Adipocyte (in vitro differentiated cells): Measurements from ENCODE around the gene WNT7A.

Source experiments
- DNase-seq: peaks from one replicate; pipeline ENCODE4 v3.0.0-alpha.2; 2015; ENCODE audit warnings: low read depth
- H3K27me3 ChIP-seq: replicated peaks from 2 replicates; pipeline ENCODE4 v1.7.0; 2013; ENCODE audit warnings: mild to moderate bottlenecking, low read length, moderate library complexity; ENCODE audit not compliant: control insufficient read depth, insufficient read depth
- H3K36me3 ChIP-seq: 2 replicates; pipeline ENCODE4 v1.7.0; 2013; ENCODE audit warnings: low read length, mild to moderate bottlenecking, moderate library complexity; ENCODE audit not compliant: control insufficient read depth, insufficient read depth, severe bottlenecking
- H3K4me1 ChIP-seq: 2 replicates; pipeline ENCODE4 v1.7.0; 2013; ENCODE audit warnings: mild to moderate bottlenecking, low read length, moderate library complexity; ENCODE audit not compliant: control insufficient read depth, insufficient read depth
- H3K4me3 ChIP-seq: 2 replicates; pipeline ENCODE4 v1.7.0; 2013; ENCODE audit warnings: mild to moderate bottlenecking, low read length, moderate library complexity
- H3K9ac ChIP-seq: 2 replicates; pipeline ENCODE4 v1.7.0; 2013; ENCODE audit warnings: mild to moderate bottlenecking, low read length, moderate library complexity
- H3K9me3 ChIP-seq: 2 replicates; pipeline ENCODE4 v1.7.0; 2013; ENCODE audit warnings: mild to moderate bottlenecking, low read length, moderate library complexity; ENCODE audit not compliant: control insufficient read depth

The WNT7A gene

GRCh38 chr3:13787533-13788132 is 92.2 kb downstream of the WNT7A start:
- Histone ChIP-seq H3K9ac (no peak overlapping the region), H3K36me3 (no peaks in the 10 kb centered on the region), H3K27me3 (peaks cover 45% of the 10 kb centered on the region), H3K9me3 (no peaks in the 10 kb centered on the region), H3K4me3 (no peak overlapping the region), H3K4me1 (no peaks in the 10 kb centered on the region)
- no peak for DNase-seq

DNA sequence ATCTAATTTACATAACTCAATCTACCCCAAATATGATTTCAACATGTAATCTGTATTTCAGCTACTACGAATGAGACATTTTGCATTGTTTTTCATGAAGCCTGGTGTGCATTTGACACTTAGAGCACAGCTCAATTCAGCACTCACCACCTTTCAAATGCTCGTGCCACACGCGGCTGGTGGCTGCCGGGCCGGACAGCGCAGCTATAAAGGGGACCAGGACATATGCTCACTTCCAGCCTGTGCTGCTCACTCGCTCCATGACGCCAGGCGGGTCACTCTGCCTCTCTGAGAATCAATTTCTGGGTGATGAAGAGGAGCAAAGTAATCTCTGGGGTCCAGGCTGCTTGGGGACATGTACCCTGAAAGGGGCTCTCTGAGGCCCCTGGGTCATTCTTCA is 93.1 kb downstream of the WNT7A start:
- Histone ChIP-seq H3K27me3 (peaks cover 45% of the 10 kb centered on the region), H3K9ac (no peak overlapping the region), H3K9me3 (no peaks in the 10 kb centered on the region), H3K4me1 (no peaks in the 10 kb centered on the region), H3K4me3 (no peak overlapping the region), H3K36me3 (no peaks in the 10 kb centered on the region)
- no peak for DNase-seq

DNA sequence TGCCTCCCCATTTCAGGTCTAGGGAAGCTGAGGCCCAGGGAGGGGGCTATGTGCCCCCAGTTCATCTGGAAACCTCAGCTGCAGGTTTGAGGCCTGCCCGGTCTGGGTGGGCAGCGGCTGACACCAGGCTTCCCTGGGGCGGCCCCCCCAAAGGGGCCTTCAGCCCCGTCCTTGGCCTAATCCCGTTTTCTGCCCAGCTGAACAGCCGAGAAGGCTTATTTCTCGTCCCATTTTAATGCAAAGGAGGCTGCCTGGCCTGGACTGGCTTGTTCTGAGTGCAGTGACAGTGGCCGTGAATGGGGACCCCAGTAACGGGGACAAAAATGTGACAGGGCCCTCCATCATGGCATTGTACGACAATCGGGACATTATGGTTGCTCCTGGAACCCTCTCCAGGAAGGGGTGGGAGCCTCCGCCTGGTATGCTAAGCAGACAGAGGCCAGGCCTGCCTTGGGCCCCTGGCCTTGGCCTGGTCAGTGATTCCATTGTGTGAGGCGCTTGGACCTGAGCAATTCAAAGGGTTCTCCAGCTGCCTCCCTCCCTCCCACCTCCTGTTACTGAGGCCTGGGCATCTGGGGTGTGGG is 93.9 kb downstream of the WNT7A start:
- Histone ChIP-seq H3K9ac (no peak overlapping the region), H3K27me3 (peaks cover 54% of the 10 kb centered on the region), H3K9me3 (no peaks in the 10 kb centered on the region), H3K4me1 (no peaks in the 10 kb centered on the region), H3K36me3 (no peaks in the 10 kb centered on the region), H3K4me3 (no peak overlapping the region)
- no peak for DNase-seq

- no peak for DNase-seq
- Histone ChIP-seq H3K9ac (no peak overlapping the region), H3K9me3 (no peaks in the 10 kb centered on the region), H3K27me3 (peaks cover 54% of the 10 kb centered on the region), H3K4me1 (no peaks in the 10 kb centered on the region), H3K4me3 (no peak overlapping the region), H3K36me3 (no peaks in the 10 kb centered on the region)
Measured at GRCh38 chr3:13785351-13785750, 94.5 kb downstream of the WNT7A start.

- no peak for DNase-seq
Measured at GRCh38 chr3:13783476-13783875, 96.4 kb downstream of the WNT7A start.

DNA sequence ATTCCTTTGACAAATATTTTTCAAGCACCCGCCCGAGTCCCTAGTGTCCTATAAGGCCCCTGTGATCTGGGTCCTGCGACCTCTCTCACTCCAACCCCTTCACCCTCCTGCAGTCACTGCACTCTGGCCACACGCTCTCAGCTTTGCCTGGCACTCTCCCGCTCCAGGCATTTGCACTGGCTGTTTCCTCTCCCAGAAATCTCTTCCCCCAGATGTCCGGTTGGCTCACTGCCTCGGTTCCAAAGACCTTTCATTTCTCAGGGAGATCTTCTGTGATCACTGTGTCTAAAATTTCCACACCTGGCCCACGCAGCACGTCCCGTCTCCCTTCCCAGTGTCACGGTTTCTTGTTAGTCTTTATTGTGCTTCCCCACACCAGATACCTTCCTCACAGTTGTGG is 97.4 kb downstream of the WNT7A start:
- H3K9ac ChIP-seq, result no peak overlapping the region
- DNase-seq, result no peak
- no peak overlapping the region for H3K4me3 ChIP-seq
- H3K4me1 ChIP-seq, result no peaks in the 10 kb centered on the region
- H3K27me3 ChIP-seq, result peaks cover 45% of the 10 kb centered on the region
- H3K36me3 ChIP-seq, result no peaks in the 10 kb centered on the region
- H3K9me3 ChIP-seq, result no peaks in the 10 kb centered on the region

More at GRCh38 chr3:13783476-13783875, 96.4 kb downstream of the WNT7A start:
- Histone ChIP-seq H3K9ac (no peak overlapping the region), H3K4me3 (no peak overlapping the region), H3K27me3 (peaks cover 51% of the 10 kb centered on the region), H3K9me3 (no peaks in the 10 kb centered on the region), H3K36me3 (no peaks in the 10 kb centered on the region), H3K4me1 (no peaks in the 10 kb centered on the region)

DNA sequence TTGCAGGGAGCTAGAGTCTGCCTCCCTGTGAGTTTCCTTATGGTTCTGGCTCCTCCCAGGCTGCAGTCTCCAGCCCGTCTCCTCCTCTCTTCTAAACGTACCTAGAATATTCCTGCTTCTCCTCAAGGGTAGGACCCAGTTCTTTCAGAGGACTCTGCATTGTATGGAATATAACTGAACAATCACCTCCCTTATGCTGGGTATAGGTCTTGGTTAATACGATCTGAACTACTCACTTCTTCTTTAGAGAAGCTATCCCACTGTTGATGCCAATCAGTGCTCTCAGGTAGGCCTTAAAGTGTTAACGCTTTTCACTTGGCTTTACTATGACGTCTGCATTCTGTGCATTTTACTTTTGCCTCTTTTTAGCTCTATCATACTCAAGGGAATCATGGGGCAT is 98.5 kb downstream of the WNT7A start:
- H3K4me1 ChIP-seq, result no peaks in the 10 kb centered on the region
- H3K27me3 ChIP-seq, result peaks cover 40% of the 10 kb centered on the region
- H3K9ac ChIP-seq, result no peak overlapping the region
- H3K36me3 ChIP-seq, result no peaks in the 10 kb centered on the region
- H3K4me3 ChIP-seq, result no peak overlapping the region
- no peaks in the 10 kb centered on the region for H3K9me3 ChIP-seq
- no peak for DNase-seq

DNA sequence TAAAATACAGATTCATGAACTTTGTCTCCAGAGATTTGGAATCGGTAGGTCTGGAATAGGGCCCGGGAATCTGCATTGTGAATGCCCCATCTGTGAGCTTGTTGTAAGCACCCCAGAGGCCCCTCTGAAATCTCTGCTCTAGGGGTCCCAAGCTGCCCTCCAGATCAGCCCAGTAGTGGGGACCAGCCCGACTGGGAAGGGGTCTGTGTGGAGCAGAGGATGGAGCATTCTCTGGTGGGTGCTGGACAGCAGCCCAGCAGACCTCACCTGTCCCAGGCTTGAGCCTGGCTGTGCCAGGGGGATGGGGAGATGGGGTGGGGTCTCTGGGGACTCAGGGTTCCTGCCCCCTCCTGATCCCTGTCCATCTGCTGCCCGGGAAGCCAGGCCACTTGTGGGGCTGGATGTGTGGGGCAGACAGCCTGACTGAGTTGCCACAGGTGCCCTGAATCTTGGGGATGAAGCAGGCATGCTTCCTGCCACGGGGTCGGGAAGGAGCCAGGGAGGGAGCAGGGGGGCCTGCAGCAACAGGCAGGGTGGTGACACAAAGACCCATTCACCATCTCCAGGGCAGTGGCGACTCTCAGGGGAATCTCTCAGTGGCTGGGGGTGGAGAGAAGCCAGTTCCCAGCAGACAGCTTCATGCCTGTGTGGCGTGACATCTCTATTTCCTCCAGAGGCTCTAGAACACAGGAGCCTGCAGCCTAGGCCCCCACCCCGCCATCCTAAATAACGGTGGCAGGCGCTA is 99.3 kb downstream of the WNT7A start:
- Histone ChIP-seq H3K9ac (no peak overlapping the region), H3K27me3 (peaks cover 41% of the 10 kb centered on the region), H3K9me3 (no peaks in the 10 kb centered on the region), H3K4me3 (no peak overlapping the region), H3K4me1 (no peaks in the 10 kb centered on the region), H3K36me3 (no peaks in the 10 kb centered on the region)
- no peak for DNase-seq

GRCh38 chr3:13776253-13777050 is 103.4 kb downstream of the WNT7A start:
- Histone ChIP-seq H3K36me3 (no peaks in the 10 kb centered on the region), H3K9ac (no peak overlapping the region), H3K4me1 (no peaks in the 10 kb centered on the region), H3K4me3 (no peak overlapping the region), H3K9me3 (no peaks in the 10 kb centered on the region), H3K27me3 (peaks cover 16% of the 10 kb centered on the region)
- DNase-seq, result no peak

GRCh38 chr3:13772885-13773745 is 106.8 kb downstream of the WNT7A start:
- H3K36me3 ChIP-seq, result no peaks in the 10 kb centered on the region
- no peak overlapping the region for H3K4me3 ChIP-seq
- H3K9me3 ChIP-seq, result no peaks in the 10 kb centered on the region
- H3K27me3 ChIP-seq, result peaks cover 7% of the 10 kb centered on the region
- H3K4me1 ChIP-seq, result no peaks in the 10 kb centered on the region
- H3K9ac ChIP-seq, result no peak overlapping the region
- no peak for DNase-seq
